ENCODE measurements around the gene PHF21A. TPM values are rescaled to one million over a fixed set of nuclear protein-coding genes. Genes with fewer than 3 reads are reported as not detected.

Gene PHF21A
- total and polyA plus RNA-seq, 10 of the 15 experiments (the other 5 are each of a cell fraction or from before 2014, with no cell fraction given), result 2.6 to 37.2 (median 16.0) TPM

DNA sequence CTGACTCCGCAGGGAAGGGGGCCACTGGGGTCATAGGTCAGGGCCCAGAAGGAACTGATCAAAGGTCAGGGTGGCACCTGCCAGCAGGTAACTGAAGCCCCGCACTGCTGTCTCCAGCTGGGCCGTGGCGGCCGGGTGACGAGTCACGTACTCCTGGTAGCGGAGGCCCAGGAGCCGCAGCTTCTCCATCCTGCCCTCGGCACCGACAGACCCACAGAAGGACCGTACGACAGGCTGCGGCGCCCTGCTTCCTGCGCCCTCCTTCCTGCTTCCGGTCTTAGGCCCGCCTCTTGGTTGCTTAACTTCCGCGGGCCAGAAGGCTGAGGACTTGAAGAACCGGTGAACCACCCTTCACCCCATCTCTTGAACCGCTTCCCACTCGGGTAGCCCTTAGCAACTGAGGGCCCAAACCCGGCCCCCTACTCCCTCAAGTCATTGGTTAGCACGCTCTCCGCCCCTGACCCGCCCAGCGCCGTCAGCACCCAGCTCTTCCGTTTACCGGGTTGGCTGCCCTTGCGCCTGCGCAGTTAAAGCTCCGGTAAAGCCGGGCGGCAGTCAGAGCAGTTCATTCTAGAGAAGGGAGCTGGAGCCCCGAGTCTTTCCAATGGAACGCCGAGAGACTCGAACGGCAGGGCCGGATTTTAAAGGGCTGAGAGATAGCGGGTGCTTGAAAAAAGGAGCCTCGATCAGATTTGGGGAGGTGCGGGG lies 203.5 kb downstream of the PHF21A start, which contains the start of gene PEX16 (continued):
- TF ChIP-seq, protein P1, sequence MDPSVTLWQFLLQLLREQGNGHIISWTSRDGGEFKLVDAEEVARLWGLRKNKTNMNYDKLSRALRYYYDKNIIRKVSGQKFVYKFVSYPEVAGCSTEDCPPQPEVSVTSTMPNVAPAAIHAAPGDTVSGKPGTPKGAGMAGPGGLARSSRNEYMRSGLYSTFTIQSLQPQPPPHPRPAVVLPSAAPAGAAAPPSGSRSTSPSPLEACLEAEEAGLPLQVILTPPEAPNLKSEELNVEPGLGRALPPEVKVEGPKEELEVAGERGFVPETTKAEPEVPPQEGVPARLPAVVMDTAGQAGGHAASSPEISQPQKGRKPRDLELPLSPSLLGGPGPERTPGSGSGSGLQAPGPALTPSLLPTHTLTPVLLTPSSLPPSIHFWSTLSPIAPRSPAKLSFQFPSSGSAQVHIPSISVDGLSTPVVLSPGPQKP (IDR thresholded peaks at IDR 0.05; ENCODE audit: low read depth, low read length), result peak; percentile 47; the same call in 1 of the 2 replicates
- no peak for TF ChIP-seq TCF7 (IDR thresholded peaks at IDR 0.05; ENCODE audit: borderline replicate concordance)
- TF ChIP-seq, protein P2, sequence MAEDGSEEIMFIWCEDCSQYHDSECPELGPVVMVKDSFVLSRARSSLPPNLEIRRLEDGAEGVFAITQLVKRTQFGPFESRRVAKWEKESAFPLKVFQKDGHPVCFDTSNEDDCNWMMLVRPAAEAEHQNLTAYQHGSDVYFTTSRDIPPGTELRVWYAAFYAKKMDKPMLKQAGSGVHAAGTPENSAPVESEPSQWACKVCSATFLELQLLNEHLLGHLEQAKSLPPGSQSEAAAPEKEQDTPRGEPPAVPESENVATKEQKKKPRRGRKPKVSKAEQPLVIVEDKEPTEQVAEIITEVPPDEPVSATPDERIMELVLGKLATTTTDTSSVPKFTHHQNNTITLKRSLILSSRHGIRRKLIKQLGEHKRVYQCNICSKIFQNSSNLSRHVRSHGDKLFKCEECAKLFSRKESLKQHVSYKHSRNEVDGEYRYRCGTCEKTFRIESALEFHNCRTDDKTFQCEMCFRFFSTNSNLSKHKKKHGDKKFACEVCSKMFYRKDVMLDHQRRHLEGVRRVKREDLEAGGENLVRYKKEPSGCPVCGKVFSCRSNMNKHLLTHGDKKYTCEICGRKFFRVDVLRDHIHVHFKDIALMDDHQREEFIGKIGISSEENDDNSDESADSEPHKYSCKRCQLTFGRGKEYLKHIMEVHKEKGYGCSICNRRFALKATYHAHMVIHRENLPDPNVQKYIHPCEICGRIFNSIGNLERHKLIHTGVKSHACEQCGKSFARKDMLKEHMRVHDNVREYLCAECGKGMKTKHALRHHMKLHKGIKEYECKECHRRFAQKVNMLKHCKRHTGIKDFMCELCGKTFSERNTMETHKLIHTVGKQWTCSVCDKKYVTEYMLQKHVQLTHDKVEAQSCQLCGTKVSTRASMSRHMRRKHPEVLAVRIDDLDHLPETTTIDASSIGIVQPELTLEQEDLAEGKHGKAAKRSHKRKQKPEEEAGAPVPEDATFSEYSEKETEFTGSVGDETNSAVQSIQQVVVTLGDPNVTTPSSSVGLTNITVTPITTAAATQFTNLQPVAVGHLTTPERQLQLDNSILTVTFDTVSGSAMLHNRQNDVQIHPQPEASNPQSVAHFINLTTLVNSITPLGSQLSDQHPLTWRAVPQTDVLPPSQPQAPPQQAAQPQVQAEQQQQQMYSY (CRISPR knock-in tag; IDR thresholded peaks at IDR 0.05), result no peak
- TF ChIP-seq, protein P3, sequence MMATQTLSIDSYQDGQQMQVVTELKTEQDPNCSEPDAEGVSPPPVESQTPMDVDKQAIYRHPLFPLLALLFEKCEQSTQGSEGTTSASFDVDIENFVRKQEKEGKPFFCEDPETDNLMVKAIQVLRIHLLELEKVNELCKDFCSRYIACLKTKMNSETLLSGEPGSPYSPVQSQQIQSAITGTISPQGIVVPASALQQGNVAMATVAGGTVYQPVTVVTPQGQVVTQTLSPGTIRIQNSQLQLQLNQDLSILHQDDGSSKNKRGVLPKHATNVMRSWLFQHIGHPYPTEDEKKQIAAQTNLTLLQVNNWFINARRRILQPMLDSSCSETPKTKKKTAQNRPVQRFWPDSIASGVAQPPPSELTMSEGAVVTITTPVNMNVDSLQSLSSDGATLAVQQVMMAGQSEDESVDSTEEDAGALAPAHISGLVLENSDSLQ (IDR thresholded peaks at IDR 0.05), result peak; percentile 54
- TF ChIP-seq EZH2 (IDR thresholded peaks at IDR 0.05; ENCODE audit: borderline replicate concordance, control insufficient read depth, low read depth, low read length), result no peak
- TF ChIP-seq IKZF1 (conservative IDR thresholded peaks at IDR 0.05), result peak; percentile 45
- no peak for TF ChIP-seq KDM1A (IDR thresholded peaks at IDR 0.05; ENCODE audit: borderline replicate concordance)
- TF ChIP-seq POLR2A (IDR thresholded peaks at IDR 0.05; ENCODE audit: low read depth, low read length), result peak; percentile 99
- TF ChIP-seq SUZ12 (IDR thresholded peaks at IDR 0.05; ENCODE audit: unreplicated experiment), result no peak
- TF ChIP-seq, protein P4, sequence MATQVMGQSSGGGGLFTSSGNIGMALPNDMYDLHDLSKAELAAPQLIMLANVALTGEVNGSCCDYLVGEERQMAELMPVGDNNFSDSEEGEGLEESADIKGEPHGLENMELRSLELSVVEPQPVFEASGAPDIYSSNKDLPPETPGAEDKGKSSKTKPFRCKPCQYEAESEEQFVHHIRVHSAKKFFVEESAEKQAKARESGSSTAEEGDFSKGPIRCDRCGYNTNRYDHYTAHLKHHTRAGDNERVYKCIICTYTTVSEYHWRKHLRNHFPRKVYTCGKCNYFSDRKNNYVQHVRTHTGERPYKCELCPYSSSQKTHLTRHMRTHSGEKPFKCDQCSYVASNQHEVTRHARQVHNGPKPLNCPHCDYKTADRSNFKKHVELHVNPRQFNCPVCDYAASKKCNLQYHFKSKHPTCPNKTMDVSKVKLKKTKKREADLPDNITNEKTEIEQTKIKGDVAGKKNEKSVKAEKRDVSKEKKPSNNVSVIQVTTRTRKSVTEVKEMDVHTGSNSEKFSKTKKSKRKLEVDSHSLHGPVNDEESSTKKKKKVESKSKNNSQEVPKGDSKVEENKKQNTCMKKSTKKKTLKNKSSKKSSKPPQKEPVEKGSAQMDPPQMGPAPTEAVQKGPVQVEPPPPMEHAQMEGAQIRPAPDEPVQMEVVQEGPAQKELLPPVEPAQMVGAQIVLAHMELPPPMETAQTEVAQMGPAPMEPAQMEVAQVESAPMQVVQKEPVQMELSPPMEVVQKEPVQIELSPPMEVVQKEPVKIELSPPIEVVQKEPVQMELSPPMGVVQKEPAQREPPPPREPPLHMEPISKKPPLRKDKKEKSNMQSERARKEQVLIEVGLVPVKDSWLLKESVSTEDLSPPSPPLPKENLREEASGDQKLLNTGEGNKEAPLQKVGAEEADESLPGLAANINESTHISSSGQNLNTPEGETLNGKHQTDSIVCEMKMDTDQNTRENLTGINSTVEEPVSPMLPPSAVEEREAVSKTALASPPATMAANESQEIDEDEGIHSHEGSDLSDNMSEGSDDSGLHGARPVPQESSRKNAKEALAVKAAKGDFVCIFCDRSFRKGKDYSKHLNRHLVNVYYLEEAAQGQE (IDR thresholded peaks at IDR 0.05; ENCODE audit: low read depth, low read length), result no peak
- TF ChIP-seq, protein P5, sequence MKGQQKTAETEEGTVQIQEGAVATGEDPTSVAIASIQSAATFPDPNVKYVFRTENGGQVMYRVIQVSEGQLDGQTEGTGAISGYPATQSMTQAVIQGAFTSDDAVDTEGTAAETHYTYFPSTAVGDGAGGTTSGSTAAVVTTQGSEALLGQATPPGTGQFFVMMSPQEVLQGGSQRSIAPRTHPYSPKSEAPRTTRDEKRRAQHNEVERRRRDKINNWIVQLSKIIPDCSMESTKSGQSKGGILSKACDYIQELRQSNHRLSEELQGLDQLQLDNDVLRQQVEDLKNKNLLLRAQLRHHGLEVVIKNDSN (IDR thresholded peaks at IDR 0.05; ENCODE audit: borderline replicate concordance, extremely low read length, insufficient read depth, low read depth, low read length), result no peak
- peak; percentile 78; the same call in 1 of the 2 replicates for TF ChIP-seq RFX5 (IDR thresholded peaks at IDR 0.05; ENCODE audit: low read depth, low read length)
- TF ChIP-seq NFYA (IDR thresholded peaks at IDR 0.05; ENCODE audit: borderline replicate concordance, low read depth, low read length), result no peak
- TF ChIP-seq TCF3 (IDR thresholded peaks at IDR 0.05; ENCODE audit: borderline replicate concordance, insufficient read depth, low read depth, low read length), result no peak
- no peak for TF ChIP-seq BCL11A (IDR thresholded peaks at IDR 0.05; ENCODE audit: low read depth, low read length)

Data from GM12878 (cell line).